Stomach (tissue), 9 donors: ENCODE data around the gene ASTN1. TPM values are rescaled to one million over a fixed set of nuclear protein-coding genes. Genes with fewer than 3 reads are reported as not detected.

Experiments
- DNase-seq, 2 donors: peaks; one replicate each; pipeline versions ENCODE4 v3.0.0 to v3.0.0-alpha.2; 2013 to 2019
- H3K27ac ChIP-seq, 5 donors: fragments of 200-600 bp in 4 of 5; sonication (generic) in 4 of 5; one replicate each; pipeline ENCODE4 v1.5.1; 2013 to 2019; ENCODE audit warnings: mild to moderate bottlenecking in 1 of 5, moderate library complexity in 1 of 5
- H3K27me3 ChIP-seq, 3 donors: fragments of 200-600 bp; sonication (generic); one replicate each; pipeline ENCODE4 v1.5.1; 2017 to 2019; ENCODE audit warnings: mixed run types in 1 of 3
- H3K36me3 ChIP-seq, 4 donors: fragments of 200-600 bp; sonication (generic); 1 replicate in 3 of 4; 2 replicates in 1 of 4; pipeline ENCODE4 v1.5.1; 2016 to 2019
- H3K4me1 ChIP-seq, 4 donors: fragments of 200-600 bp; sonication (generic); one replicate each; pipeline ENCODE4 v1.5.1; 2016 to 2019
- H3K4me3 ChIP-seq, 4 donors: fragments of 200-600 bp; sonication (generic) in 3 of 4; one replicate each; pipeline ENCODE4 v1.5.1; 2016 to 2019; ENCODE audit warnings: mild to moderate bottlenecking in 1 of 4
- H3K9me3 ChIP-seq, 4 donors: fragments of 200-600 bp; sonication (generic); one replicate each; pipeline ENCODE4 v1.5.1; 2016 to 2019
- CTCF ChIP-seq, 7 experiments: fragments of 450-650 bp in 4 of 7; fragments of 200-600 bp in 3 of 7; sonication (generic) in 3 of 7; IDR thresholded peaks; one replicate each; pipeline ENCODE4 v1.5.1; 2016 to 2019; ENCODE audit warnings: antibody characterized with exemption in 7 of 7, control low read depth in 2 of 7, mild to moderate bottlenecking in 1 of 7
- EP300 ChIP-seq: sonication (generic); formaldehyde crosslinking; IDR thresholded peaks from one replicate; pipeline ENCODE4 v1.6.1; 2017; ENCODE audit warnings: antibody characterized with exemption
- POLR2A ChIP-seq, 4 donors: fragments of 450-650 bp; IDR thresholded peaks; one replicate each; pipeline ENCODE4 v1.6.1; 2016; ENCODE audit warnings: antibody characterized with exemption in 4 of 4, control low read depth in 2 of 4, mild to moderate bottlenecking in 1 of 4, moderate library complexity in 1 of 4
- POLR2AphosphoS5 ChIP-seq, 3 donors: sonication (generic); formaldehyde crosslinking; IDR thresholded peaks; one replicate each; pipeline ENCODE4 v1.6.1; 2016; ENCODE audit warnings: antibody characterized with exemption in 3 of 3
- WGBS, 5 donors: extraction: QIAGEN DNeasy Blood & Tissue Kit in 3 of 5; methylation state at CpG; one replicate each; pipeline versions ENCODE4 v1.1.5 to v1.1.7; 2013 to 2018; 5-methylcytosine and 5-hydroxymethylcytosine counted together
- intact Hi-C: fragments of 100-400 bp; cut with DNase I; formaldehyde crosslinking; loops from one replicate; pipeline ENCODE4 v1.15.1; 2023; ENCODE audit warnings: low total_unique reads
- polyA plus RNA-seq, 3 donors: library from polyadenylated mRNA; stranded (reverse); fragments of 200-250 nt; gene quantifications; one replicate each; pipeline ENCODE4 v1.2.3, GENCODE V29; 2013
- total RNA-seq, 5 donors: library from RNA; depleted of rRNA; stranded (reverse); fragments of >200 nt; gene quantifications; one replicate each; pipeline versions ENCODE4 v1.1.0 to v1.2.3, GENCODE V29; 2014 to 2016
- donor health status: healthy with polysubstance abuse.
- donor health status: Bipolar disorder and iron deficiency.
- donor health status: healthy.

Gene ASTN1
- total and polyA plus RNA-seq, 8 donors = 0.13 to 2.4 (median 0.51) TPM; not detected in 4

DNA sequence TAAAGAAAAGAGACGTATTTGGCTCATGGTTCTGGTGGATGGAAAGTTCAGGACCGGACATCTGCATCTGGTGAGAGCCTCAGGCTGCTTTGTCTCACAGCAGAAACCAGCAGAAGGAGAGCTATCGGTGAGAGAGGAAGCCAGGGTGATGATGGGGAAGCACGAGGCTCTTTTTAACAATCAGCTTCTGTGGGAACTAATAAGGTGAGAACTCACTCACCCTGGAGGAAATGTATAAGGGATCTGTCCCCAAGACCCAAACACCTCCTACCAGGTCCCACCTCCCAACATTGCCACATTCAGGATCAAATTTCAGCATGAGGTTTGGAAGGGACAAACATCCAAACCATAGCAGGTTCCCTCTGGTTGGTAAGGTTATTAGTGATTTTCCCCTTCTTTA is 32.8 kb downstream of the ASTN1 start:
- Histone ChIP-seq H3K27me3 (no peaks in the 10 kb centered on the region), H3K4me1 (no peaks in the 10 kb centered on the region), H3K36me3 (no peaks in the 10 kb centered on the region), H3K9me3 (no peaks in the 10 kb centered on the region), H3K27ac (no peak overlapping the region), H3K4me3 (no peak overlapping the region)
- intact Hi-C loops = no loop called here
- no peak for TF ChIP-seq POLR2AphosphoS5 (IDR thresholded peaks at IDR 0.05)
- no peak for TF ChIP-seq EP300
- TF ChIP-seq CTCF (IDR thresholded peaks at IDR 0.05) = no peak
- no peak for TF ChIP-seq POLR2A (IDR thresholded peaks at IDR 0.05)
- DNase-seq = no peak
- 48 to 60% (median 54%) methylated on average over 4 of the region's 4 CpGs for WGBS, 5 donors

DNA sequence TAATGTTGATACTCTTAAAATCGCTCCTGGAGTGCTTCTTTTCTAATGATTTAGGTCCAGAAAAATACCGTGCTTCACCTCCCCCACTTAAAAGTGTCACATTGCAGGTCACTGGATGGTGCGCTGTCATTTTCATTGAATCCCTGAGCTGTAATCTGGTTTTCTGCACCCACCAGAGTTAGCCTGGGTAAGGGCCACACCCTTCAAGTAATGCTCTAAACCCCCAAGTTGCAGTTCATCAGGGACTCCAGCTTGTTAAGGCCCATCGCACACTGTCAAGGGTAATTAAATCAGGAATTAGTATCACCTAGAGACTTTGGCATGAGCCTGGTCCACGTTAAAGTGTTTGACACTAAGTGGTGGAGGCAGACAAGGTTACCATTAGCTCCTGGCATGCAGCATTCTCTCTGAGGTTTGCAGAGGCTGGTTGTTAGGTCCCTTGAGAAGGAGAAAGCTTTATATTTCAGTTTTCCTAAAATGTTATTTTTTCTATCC is 34.0 kb downstream of the ASTN1 start:
- H3K9me3 ChIP-seq = no peaks in the 10 kb centered on the region
- intact Hi-C loops = no loop called here
- no peak overlapping the region for H3K27ac ChIP-seq
- 77 to 81% (median 77%) methylated on average over 5 of the region's 5 CpGs for WGBS, 5 donors
- TF ChIP-seq POLR2AphosphoS5 (IDR thresholded peaks at IDR 0.05) (no peak), CTCF (IDR thresholded peaks at IDR 0.05) (no peak), POLR2A (IDR thresholded peaks at IDR 0.05) (no peak), EP300 (no peak)
- DNase-seq = no peak
- H3K36me3 ChIP-seq = no peaks in the 10 kb centered on the region
- no peaks in the 10 kb centered on the region for H3K27me3 ChIP-seq
- no peak overlapping the region for H3K4me3 ChIP-seq
- no peaks in the 10 kb centered on the region for H3K4me1 ChIP-seq

DNA sequence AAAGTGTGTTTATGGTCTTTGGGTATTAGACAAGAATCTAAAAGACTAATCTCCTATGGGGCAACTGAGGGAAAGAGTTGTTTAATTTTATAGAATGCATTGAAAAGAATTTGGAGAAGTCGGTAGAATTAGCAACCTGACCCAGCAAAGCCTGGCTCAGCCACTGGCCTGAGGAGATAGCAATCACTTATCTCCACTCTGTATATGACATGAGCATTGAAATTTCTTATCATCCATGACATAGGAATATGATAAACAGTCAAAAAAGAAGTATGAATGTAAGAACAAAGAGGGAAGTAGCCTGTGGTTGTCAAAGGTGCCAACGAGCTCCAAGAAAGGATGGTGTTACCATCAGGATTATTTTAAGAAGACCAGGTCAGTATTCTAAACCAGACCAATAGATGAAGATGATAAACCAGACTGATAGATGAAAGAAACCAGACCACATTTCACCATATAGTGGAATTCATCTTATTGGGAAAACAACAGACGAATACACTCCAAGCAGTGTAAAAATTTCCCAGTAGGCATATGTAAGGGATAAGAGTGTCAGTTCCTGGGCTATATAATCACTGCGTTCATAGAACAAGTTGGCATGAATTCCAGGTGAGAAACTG is 35.7 kb downstream of the ASTN1 start:
- WGBS, 5 donors = 73 to 80% (median 79%) methylated on average over 4 of the region's 4 CpGs
- DNase-seq = no peak
- no peak overlapping the region for H3K27ac ChIP-seq
- no peaks in the 10 kb centered on the region for H3K36me3 ChIP-seq
- H3K4me1 ChIP-seq = no peaks in the 10 kb centered on the region
- H3K4me3 ChIP-seq = no peak overlapping the region
- H3K9me3 ChIP-seq = no peaks in the 10 kb centered on the region
- intact Hi-C loops = no loop called here
- H3K27me3 ChIP-seq = no peaks in the 10 kb centered on the region
- TF ChIP-seq CTCF (IDR thresholded peaks at IDR 0.05) (no peak), POLR2AphosphoS5 (IDR thresholded peaks at IDR 0.05) (no peak), EP300 (no peak), POLR2A (IDR thresholded peaks at IDR 0.05) (no peak)

DNA sequence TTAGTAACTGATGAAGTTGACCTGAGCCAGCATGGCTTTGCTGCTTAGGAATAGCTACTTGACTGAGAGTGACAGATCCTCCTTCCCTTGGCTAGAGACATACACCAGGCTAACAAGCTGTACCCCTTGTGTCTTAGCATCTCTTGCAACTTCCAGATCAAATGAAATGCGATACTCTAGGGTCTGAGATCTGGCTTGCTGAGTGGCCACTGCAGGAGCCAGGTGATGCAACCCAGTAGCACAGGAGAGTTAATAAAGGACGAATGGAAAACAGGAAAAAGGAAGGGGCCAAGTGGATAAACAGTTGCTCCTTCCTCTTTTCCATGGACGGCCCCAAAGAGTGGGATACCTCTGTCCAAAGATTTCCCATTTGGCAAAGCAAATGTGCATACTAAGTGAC is 38.2 kb downstream of the ASTN1 start:
- Histone ChIP-seq H3K9me3 (no peaks in the 10 kb centered on the region), H3K36me3 (no peaks in the 10 kb centered on the region), H3K27ac (no peak overlapping the region), H3K27me3 (no peaks in the 10 kb centered on the region), H3K4me3 (no peak overlapping the region), H3K4me1 (no peaks in the 10 kb centered on the region)
- intact Hi-C loops = no loop called here
- WGBS, 5 donors = 41 to 63% (median 51%) methylated on average over 3 of the region's 3 CpGs
- DNase-seq = no peak
- TF ChIP-seq POLR2AphosphoS5 (IDR thresholded peaks at IDR 0.05) = no peak

DNA sequence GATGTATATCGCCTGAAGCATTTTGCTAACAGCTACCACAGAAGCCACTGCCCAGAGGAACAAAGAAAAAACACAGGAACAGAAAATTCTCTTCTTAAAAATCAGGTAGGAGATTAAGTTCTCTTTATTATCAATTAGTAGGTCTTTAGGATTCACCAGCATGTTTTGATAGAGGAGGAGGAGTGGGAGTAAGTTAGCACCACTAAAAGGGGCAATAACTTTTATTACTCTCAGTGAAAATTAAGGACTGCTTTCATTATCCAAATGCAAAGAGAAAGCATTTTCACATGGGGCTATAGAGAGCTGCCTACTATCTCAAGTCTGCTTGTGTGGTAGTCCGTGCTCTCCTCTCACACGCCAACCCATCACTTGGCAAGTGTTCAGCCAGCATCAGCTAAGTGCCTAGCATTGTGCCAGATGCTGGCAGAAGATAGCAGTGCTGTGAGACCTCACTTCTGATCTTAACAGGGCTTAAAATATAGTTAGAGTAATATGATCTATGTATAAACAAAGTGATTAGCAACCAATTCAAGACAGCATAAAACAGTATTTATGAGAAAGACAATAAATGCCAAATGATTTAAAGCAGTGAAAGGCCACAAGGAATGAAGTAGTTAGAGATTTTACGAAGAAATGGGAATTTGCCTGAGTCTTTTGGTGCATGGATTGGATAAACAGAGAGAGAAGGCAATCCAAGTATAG is 39.8 kb downstream of the ASTN1 start:
- Histone ChIP-seq H3K27ac (no peak overlapping the region), H3K9me3 (no peaks in the 10 kb centered on the region), H3K4me3 (no peak overlapping the region), H3K4me1 (no peaks in the 10 kb centered on the region), H3K27me3 (no peaks in the 10 kb centered on the region), H3K36me3 (no peaks in the 10 kb centered on the region)
- no peak for DNase-seq
- intact Hi-C loops = no loop called here
- WGBS, 5 donors = 64 to 76% (median 76%) methylated on average over 4 of the region's 4 CpGs
- no peak for TF ChIP-seq POLR2A (IDR thresholded peaks at IDR 0.05)
- no peak for TF ChIP-seq CTCF (IDR thresholded peaks at IDR 0.05)
- TF ChIP-seq POLR2AphosphoS5 (IDR thresholded peaks at IDR 0.05) = no peak
- TF ChIP-seq EP300 = no peak
